ENCODE results near the gene UBE2E3. TPM values are rescaled to one million over a fixed set of nuclear protein-coding genes. Genes with fewer than 3 reads are reported as not detected.
A peak's percentile ranks its signal among the peaks of the same experiment; 100 is the strongest.

Gene UBE2E3
- total RNA-seq, 1 experiment from 2014 or later, result 76.3 TPM

DNA sequence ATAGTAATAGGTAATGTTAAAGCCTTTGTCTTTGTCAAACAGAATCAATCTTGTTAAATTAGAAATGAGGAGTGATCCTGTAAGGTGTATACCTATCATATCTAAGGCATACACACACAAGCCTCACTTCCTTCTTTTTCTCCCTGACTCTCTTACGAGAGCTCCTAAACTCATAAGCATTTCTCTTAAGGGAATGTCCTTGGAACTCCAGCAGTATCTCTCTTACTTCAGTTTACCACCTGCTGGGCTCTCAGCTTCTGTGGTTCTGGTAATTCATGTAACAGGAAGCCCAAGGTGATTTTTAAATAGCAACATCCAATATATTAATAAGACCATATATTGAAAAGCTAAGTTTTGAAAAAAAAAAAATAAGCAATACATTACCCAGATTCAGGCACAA, 85.9 kb downstream of the UBE2E3 start:
- Mint-ChIP-seq H3K27me3 (ENCODE audit: low read depth) (no peaks in the 10 kb centered on the region), H3K4me1 (peaks cover 12% of the 10 kb centered on the region), H3K4me3 (no peak overlapping the region), H3K9me3 (no peaks in the 10 kb centered on the region), H3K27ac (no peak overlapping the region), H3K36me3 (no peaks in the 10 kb centered on the region)
- ChIA-PET CTCF (interaction anchor here (0.7 kb wide), 1 partner anchor 945 kb away, joined by 3 read pairs; no protein-coding TSS in a partner anchor), POLR2A (no interaction called here)
- DNase-seq (ENCODE audit: low spot score), result no peak
- peak; percentile 43 for ATAC-seq
- TF ChIP-seq NFE2L1 (CRISPR knock-in tag; IDR thresholded peaks at IDR 0.05) (no peak), ZBTB43 (CRISPR knock-in tag; IDR thresholded peaks at IDR 0.05) (no peak), GTF2I (CRISPR knock-in tag; conservative IDR thresholded peaks at IDR 0.05) (no peak), SMAD3 (CRISPR knock-in tag; IDR thresholded peaks at IDR 0.05; ENCODE audit: borderline replicate concordance) (no peak), GABPB1 (CRISPR knock-in tag; IDR thresholded peaks at IDR 0.05) (no peak), E2F4 (CRISPR knock-in tag; IDR thresholded peaks at IDR 0.05; ENCODE audit: borderline replicate concordance, low read depth) (no peak), ZNF396 (CRISPR knock-in tag; IDR thresholded peaks at IDR 0.05; ENCODE audit: borderline replicate concordance) (no peak), ZNF416 (CRISPR knock-in tag; IDR thresholded peaks at IDR 0.05) (no peak), ZNF317 (CRISPR knock-in tag; IDR thresholded peaks at IDR 0.05; ENCODE audit: borderline replicate concordance, low read depth) (no peak), CREM (CRISPR knock-in tag; IDR thresholded peaks at IDR 0.05) (no peak), SOX15 (CRISPR knock-in tag; IDR thresholded peaks at IDR 0.05) (no peak), ZNF138 (CRISPR knock-in tag; conservative IDR thresholded peaks at IDR 0.05) (no peak), ARID4B (CRISPR knock-in tag; IDR thresholded peaks at IDR 0.05; ENCODE audit: borderline replicate concordance) (no peak), FOXK1 (CRISPR knock-in tag; IDR thresholded peaks at IDR 0.05) (no peak), TEAD4 (CRISPR knock-in tag; IDR thresholded peaks at IDR 0.05) (no peak), JUN (CRISPR knock-in tag; IDR thresholded peaks at IDR 0.05) (no peak)
- TF ChIP-seq, protein P1, sequence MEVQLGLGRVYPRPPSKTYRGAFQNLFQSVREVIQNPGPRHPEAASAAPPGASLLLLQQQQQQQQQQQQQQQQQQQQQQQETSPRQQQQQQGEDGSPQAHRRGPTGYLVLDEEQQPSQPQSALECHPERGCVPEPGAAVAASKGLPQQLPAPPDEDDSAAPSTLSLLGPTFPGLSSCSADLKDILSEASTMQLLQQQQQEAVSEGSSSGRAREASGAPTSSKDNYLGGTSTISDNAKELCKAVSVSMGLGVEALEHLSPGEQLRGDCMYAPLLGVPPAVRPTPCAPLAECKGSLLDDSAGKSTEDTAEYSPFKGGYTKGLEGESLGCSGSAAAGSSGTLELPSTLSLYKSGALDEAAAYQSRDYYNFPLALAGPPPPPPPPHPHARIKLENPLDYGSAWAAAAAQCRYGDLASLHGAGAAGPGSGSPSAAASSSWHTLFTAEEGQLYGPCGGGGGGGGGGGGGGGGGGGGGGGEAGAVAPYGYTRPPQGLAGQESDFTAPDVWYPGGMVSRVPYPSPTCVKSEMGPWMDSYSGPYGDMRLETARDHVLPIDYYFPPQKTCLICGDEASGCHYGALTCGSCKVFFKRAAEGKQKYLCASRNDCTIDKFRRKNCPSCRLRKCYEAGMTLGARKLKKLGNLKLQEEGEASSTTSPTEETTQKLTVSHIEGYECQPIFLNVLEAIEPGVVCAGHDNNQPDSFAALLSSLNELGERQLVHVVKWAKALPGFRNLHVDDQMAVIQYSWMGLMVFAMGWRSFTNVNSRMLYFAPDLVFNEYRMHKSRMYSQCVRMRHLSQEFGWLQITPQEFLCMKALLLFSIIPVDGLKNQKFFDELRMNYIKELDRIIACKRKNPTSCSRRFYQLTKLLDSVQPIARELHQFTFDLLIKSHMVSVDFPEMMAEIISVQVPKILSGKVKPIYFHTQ (CRISPR knock-in tag; IDR thresholded peaks at IDR 0.05), result no peak
- TF ChIP-seq, protein P2, sequence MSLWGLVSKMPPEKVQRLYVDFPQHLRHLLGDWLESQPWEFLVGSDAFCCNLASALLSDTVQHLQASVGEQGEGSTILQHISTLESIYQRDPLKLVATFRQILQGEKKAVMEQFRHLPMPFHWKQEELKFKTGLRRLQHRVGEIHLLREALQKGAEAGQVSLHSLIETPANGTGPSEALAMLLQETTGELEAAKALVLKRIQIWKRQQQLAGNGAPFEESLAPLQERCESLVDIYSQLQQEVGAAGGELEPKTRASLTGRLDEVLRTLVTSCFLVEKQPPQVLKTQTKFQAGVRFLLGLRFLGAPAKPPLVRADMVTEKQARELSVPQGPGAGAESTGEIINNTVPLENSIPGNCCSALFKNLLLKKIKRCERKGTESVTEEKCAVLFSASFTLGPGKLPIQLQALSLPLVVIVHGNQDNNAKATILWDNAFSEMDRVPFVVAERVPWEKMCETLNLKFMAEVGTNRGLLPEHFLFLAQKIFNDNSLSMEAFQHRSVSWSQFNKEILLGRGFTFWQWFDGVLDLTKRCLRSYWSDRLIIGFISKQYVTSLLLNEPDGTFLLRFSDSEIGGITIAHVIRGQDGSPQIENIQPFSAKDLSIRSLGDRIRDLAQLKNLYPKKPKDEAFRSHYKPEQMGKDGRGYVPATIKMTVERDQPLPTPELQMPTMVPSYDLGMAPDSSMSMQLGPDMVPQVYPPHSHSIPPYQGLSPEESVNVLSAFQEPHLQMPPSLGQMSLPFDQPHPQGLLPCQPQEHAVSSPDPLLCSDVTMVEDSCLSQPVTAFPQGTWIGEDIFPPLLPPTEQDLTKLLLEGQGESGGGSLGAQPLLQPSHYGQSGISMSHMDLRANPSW (CRISPR knock-in tag; conservative IDR thresholded peaks at IDR 0.05; ENCODE audit: low read depth), result no peak
- TF ChIP-seq, protein P3, sequence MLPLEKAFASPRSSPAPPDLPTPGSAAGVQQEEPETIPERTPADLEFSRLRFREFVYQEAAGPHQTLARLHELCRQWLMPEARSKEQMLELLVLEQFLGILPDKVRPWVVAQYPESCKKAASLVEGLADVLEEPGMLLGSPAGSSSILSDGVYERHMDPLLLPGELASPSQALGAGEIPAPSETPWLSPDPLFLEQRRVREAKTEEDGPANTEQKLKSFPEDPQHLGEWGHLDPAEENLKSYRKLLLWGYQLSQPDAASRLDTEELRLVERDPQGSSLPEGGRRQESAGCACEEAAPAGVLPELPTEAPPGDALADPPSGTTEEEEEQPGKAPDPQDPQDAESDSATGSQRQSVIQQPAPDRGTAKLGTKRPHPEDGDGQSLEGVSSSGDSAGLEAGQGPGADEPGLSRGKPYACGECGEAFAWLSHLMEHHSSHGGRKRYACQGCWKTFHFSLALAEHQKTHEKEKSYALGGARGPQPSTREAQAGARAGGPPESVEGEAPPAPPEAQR (CRISPR knock-in tag; IDR thresholded peaks at IDR 0.05), result no peak
